Anterior cingulate cortex (tissue), 58 donors: Measurements from ENCODE around the gene LNX1.

ENCODE experiments used
- DNase-seq, 58 donors: peaks; one replicate each; lab custom pipeline; 2025; lab: John Stamatoyannopoulos, UW

Gene LNX1

DNA sequence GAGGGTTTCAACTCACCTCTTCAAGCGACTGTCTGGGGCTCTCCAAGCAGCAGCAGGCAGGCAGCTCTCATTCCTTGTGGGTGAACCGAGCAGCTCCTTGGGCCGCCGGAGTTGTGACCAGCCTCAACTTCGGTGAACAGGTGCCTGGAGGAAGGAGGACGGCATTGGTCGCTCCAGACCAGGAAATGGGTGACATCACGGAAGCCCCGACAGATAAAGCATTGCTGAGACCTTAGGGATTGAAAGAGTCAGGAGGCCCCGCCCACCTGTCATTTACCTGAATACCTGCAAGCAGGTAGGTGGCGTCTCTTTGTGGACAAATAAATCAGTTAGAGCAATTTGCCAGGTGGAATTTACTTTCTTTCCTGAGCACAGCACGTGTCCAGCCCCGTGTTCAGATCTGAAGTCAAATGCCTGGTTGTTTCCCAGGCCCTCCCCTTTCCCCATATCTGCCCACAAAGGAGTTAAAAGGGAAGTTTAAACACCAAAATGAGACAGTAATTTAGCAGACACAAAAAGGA lies at the start of gene LNX1:
LNX1 (minus strand) TSS at position 115 of the 521 bp plus-strand sequence. CDS start 17,484 bp downstream, outside the sequence.
- DNase-seq, result no peak

DNA sequence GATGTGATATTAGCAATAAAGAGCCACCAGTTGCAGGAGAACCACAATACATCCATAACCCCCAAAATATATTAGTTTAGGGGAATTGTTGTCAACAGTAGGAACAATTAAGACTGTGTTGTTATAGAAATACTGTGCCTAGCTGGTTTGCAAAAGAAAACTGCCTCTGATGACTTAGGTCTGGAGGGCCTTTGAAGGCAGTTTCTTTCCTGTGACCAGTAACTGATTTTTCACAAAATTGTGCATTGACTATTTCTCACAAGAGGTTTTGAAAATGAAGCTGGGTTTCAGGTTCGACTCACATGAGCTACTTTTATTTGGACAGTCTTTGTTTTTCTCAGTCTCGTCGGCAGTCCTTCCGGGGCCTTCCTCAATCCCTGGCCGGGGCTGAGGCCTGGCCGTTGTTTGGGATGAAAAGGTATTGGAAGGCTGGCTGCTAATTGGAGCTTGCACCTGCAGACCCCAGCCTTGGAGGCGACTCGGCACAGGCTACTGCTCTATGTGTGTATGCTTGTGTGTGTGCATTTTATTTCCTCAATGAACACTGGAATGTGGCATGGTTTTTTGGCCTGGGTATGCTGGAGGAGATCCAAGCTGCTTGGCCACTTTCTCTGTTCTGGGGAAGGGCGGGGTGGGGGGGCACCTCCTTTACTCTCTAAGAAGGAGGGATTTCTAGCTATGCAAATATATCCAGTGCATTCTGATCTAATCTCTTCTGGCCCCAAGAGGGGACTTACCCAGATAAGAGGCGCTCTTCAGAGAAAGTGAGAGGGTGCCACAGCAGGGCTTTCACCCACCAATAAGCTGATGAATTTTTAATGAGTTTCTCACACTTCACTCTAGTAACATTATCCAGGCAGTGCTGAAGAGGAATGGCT lies 49.5 kb upstream of the LNX1 start:
- DNase-seq, result peak in 19 of 58 donors; percentile 1 to 43 (median 9)

GRCh38 chr4:53638919-53639318 lies 47.6 kb upstream of the LNX1 start:
- DNase-seq, result no peak

- DNase-seq, result no peak
Measured at GRCh38 chr4:53637348-53637747, 46.1 kb upstream of the LNX1 start.

DNA sequence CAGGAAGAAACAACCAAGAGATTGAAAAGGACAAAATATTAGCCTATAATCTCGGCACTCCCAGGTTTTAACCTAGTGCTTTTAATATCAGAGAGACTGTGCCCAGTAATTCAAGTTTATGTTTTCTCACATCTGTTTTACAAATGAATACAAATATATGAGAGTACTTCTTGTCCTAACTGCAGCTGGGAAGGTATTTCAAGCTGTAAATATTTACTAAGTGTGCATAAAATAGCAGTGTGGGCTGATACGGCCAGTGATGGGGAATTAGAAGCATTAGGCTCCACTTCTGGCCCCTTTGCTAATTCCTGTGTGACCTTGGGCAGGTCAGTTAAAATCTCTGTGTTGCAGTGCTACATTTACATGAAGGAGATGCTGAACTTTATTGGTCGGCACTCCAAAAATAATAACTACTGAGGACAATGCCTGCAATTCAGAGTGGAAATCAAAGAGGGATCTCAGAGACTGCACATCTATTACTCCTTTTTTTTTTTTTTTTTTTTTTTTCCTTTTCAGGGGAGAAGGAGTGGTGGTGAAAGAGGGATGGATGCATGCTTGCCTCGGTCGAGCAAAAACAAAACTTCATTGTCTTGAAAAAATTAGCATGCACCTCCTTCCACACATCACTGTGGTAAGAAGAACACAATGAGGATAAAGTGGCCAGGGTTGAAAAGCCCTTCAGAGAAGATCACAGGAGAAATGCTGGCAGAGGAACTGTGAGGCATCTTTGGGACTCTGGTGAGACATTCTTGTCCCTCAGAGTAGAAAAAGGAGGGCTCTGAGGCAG lies 44.6 kb upstream of the LNX1 start:
- DNase-seq, result no peak

DNA sequence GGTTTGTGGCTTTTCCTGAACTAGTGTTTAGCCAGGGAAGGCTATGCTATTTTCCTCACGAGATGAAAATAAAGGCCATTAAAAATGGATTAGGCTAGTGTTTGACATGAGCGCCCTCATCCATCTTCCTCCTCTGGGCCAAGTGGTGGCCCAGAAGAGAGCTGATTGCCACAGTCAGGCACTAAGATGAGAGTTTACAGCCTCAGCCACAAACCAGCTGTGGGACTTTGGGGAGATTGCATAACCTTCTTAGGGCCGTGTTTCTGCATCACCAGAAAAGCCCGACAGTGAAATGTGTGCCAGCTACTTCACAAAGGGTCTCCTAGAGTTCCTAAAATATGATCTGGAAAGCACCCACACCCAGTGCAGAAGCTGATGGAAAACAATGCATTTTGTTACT lies 42.3 kb upstream of the LNX1 start:
- no peak for DNase-seq

DNA sequence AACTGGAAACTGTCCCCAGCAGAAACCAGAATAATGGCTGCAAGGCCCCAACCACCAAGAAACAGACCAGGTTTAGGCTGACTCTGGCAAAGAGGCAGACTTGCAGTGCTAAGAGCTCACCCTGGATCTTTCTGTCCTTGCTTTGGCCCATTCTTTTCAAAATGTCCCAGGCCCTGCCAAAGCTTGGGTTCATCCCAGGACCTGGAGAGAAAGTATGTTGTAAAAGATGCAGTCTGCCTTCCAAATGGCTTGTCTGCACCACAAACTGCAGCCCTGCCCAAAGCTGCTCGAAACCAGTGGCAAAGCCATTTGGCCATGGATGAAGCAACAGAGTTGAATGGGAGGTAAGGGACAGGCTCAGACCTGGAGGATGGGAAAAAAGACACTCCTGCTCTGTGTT lies 38.0 kb upstream of the LNX1 start:
- no peak for DNase-seq

DNA sequence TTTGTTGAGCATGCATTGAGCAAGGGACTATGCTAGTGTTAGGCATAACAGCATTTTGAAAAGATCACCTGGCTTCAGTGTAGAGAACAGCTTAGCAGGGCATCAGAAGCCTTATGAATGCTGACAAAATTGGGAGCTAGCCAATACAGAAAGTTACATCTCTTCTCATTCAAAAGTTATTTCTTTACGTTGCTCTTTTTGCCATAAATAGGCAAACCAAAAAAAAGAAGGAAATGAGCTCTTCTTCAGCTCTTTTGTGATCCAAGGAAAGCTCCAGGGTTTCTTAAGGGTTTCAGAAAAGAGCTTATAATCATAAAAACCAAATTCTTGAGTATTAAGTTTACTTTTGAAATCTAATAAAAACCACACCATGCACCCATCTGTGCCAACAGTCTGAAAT lies 35.2 kb upstream of the LNX1 start:
- no peak for DNase-seq

DNA sequence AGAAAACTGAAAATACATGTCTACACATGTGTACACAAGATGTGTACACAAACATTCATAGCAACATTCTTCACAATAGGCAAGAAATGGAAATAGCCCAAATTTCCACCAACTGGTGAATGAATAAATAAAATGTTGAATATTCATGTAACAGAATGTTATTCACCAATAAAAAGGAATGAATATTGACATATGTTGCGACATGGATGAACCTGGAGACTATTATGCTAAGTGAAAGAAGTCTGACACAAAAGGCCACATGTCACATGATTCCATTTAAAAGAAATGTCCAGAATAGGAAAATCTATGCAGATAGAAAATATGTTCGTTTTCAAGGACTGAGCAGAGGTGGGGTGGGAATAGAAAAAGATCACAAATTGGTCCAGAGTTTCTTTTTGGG lies 34.6 kb upstream of the LNX1 start:
- DNase-seq, result no peak

GRCh38 chr4:53622739-53623151 lies 31.5 kb upstream of the LNX1 start:
- no peak for DNase-seq

- DNase-seq, result no peak
Measured at GRCh38 chr4:53620956-53621355, 29.7 kb upstream of the LNX1 start.

- DNase-seq, result no peak
Measured at GRCh38 chr4:53619431-53619830, 28.1 kb upstream of the LNX1 start.

GRCh38 chr4:53618321-53618720 lies 27.0 kb upstream of the LNX1 start:
- DNase-seq, result no peak

DNA sequence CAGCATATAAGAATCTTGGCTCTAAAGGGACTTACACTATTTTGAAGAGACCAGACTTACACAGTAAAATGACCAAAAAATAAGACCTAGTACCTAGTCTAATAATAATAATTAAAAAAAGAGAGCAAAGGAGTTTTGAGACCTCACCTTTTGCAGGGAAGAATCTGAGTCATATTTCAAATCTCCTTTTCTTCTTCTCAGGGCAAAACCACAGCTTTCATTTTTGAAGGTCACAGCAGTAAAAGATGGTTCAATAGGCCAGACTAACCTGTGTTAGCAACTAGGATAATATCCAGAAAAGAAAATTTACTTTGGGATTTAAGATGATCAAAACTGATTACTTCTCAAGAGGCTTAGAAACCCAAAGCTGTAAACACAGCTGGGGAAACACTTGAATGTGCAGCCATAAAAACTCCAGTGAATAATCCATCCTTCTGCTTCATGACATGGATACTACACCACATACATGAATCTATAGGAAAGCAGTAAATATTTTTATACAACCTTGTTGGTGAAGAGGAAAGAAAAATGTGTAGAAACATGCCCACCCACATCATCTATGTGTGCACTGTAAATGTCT lies 25.9 kb upstream of the LNX1 start:
- no peak for DNase-seq

- no peak for DNase-seq
Measured at GRCh38 chr4:53616219-53616618, 24.9 kb upstream of the LNX1 start.

GRCh38 chr4:53614591-53614990 lies 23.3 kb upstream of the LNX1 start:
- DNase-seq, result no peak

DNA sequence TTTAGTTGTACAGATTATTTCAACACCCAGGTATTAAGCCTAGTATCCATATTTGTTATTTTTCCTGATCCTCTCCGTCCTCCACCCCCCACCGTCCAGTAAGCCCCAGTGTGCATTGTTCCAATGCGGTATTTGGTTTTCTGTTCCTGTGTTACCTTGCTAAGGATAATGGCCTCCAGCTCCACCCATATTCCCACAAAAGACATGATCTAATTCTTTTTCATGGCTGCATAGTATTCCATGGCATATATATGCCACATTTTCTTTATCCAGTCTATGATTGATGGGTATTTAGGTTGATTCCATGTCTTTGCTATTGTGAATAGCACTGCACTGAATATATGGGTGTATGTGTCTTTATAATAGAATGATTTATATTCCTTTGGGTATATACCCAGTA lies 22.1 kb upstream of the LNX1 start:
- DNase-seq, result no peak

GRCh38 chr4:53608649-53609048 lies 17.4 kb upstream of the LNX1 start:
- DNase-seq, result no peak

DNA sequence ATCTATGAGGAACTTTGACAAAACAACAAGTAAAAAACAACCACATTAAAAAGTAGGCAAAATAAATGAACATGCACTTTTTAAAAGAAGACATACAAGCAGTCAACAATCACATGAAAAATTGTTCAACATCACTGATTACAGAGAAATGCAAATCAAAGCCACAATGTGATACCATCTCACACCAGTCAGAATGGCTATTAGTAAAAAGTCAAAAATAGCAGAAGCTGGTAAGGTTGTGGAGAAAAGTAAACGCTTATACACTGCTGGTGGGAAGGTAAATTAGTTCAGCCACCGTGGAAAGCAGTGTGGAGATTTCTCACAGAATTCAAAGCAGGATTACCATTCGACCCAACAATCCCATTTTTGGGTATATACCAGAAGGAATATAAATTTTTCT lies 17.0 kb upstream of the LNX1 start:
- DNase-seq, result no peak

DNA sequence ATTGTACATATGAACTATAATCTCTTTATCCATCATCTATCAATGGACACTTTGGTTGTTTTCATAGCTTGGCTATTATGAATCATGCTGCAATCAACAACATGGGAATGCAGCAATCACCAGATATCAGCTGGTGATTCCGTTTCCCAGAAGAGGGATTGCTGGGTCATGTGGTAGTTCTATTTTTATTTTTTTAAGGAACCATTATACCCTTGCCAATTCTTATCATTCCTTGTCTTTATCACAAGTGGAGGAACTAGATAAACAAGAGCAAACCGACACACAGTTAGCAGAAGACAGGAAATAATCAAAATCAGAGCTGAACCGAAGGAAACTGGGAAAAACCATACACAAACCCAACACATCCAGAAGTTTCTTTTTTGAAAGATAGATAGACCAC lies 14.5 kb upstream of the LNX1 start:
- no peak for DNase-seq

DNA sequence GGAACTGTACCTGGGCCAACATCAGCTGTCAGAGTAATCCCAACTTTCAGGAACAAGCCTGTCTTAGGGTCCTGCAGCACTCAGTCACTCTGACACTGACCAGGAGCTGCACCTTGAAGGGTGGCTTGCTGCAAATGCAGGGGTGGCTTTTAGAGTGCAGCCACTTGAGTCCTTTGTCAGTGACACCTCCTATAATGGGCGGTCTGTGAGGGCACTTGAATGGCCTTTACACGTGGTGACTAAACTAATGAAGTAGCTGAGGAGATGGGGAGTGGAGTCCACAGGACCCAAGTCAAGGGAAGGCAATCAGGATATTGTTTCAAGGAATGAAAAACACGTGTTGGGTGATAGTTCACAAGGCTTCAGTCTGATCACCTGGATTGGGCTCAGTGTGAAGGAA lies 11.1 kb upstream of the LNX1 start:
- DNase-seq, result no peak
